ENCODE results near the gene LY6G6D.

LY6G6D gene

GRCh38 chr6:31692886-31693285, 22.3 kb upstream of the LY6G6D start:
- TF ChIP-seq, protein P1, sequence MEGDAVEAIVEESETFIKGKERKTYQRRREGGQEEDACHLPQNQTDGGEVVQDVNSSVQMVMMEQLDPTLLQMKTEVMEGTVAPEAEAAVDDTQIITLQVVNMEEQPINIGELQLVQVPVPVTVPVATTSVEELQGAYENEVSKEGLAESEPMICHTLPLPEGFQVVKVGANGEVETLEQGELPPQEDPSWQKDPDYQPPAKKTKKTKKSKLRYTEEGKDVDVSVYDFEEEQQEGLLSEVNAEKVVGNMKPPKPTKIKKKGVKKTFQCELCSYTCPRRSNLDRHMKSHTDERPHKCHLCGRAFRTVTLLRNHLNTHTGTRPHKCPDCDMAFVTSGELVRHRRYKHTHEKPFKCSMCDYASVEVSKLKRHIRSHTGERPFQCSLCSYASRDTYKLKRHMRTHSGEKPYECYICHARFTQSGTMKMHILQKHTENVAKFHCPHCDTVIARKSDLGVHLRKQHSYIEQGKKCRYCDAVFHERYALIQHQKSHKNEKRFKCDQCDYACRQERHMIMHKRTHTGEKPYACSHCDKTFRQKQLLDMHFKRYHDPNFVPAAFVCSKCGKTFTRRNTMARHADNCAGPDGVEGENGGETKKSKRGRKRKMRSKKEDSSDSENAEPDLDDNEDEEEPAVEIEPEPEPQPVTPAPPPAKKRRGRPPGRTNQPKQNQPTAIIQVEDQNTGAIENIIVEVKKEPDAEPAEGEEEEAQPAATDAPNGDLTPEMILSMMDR (IDR thresholded peaks at IDR 0.05; ENCODE audit: insufficient read depth, low read depth, low read length, missing control alignments), result no peak
- no peak overlapping the region for H3K4me3 ChIP-seq (ENCODE audit: low read depth, low read length)
- no peak for DNase-seq (ENCODE audit: low read depth)

- TF ChIP-seq, protein P1 (IDR thresholded peaks at IDR 0.05; ENCODE audit: insufficient read depth, low read depth, low read length, missing control alignments), result no peak
- no peak overlapping the region for H3K4me3 ChIP-seq (ENCODE audit: low read depth, low read length)
- DNase-seq (ENCODE audit: low read depth), result no peak
Observed at GRCh38 chr6:31693535-31693934, 21.6 kb upstream of the LY6G6D start.

DNA sequence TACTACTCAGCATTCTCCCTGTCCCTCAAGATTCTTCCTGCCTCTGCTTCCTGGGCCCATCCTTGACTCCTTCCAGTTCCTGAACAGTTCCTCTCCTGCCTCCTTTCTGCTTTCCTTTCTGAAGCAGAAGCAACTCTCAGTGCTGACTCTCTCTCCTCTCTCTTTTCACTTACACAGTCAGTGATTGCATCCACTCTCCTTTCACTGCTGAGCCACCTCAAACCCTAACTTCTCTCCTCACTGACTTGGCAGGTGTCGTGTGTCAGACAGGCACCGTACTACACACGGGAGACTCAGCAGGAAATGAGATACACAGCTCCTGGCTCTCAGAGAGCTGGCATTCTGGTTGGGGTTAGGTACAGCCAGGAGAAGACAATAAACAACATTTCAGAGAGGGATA, 17.6 kb upstream of the LY6G6D start:
- no peak for DNase-seq (ENCODE audit: low read depth)
- H3K4me3 ChIP-seq (ENCODE audit: low read depth, low read length), result no peak overlapping the region
- TF ChIP-seq, protein P1 (IDR thresholded peaks at IDR 0.05; ENCODE audit: insufficient read depth, low read depth, low read length, missing control alignments), result no peak

DNA sequence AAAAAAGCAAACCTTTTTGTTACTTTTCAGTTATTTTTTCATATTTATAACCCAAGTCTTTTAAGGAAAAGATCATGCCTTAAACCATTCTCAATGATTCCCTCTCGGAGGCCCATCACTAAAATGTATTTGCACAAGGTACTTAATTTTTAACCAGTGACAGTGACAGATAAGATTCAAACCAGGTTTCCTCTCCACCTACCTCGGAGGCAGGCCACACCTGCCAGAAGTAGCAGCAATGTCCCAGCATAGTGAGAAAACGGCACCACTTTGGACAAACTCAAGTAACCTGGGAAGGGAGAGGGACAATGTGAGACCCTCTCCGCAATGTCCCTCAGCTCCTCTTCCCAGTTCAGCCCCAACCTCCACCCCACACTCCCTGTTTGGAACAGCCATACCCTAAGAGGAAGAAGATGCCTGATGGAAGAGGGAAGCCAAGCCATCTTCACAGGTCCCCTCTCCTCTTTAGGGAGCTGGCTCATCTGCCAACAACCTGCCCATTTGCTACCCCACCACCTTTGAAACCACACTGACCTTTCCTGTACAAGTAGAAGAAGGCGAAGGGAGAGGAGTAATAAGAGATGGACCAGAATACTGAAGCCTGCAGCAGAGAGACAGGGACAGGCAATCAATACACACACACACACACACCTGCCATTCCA, 14.3 kb upstream of the LY6G6D start:
- TF ChIP-seq, protein P1 (IDR thresholded peaks at IDR 0.05; ENCODE audit: insufficient read depth, low read depth, low read length, missing control alignments), result no peak
- no peak overlapping the region for H3K4me3 ChIP-seq (ENCODE audit: low read depth, low read length)
- DNase-seq (ENCODE audit: low read depth), result no peak

GRCh38 chr6:31701666-31702404, 13.3 kb upstream of the LY6G6D start:
- TF ChIP-seq, protein P1 (IDR thresholded peaks at IDR 0.05; ENCODE audit: insufficient read depth, low read depth, low read length, missing control alignments), result no peak
- no peak for DNase-seq (ENCODE audit: low read depth)
- H3K4me3 ChIP-seq (ENCODE audit: low read depth, low read length), result peak overlapping the region; percentile 85

DNA sequence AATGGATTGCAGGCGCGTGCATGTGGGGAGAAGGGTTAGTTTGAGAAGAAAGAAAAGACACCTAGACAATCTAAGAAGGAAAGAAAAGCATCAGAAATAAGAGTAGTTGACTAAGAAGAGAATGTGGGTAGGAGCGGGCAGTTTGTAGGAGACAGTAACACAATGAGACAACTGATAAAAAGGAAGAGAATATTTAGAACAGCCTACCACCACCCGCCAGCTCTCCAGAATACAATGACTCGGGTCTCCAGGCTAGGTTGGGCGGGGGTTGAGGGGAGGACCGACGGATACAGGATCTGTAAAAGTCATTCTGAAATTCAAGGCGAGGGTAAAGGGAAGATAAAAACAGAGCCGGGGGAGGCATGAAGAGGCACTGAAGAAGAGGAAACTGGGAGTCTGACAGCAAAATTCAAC, 12.7 kb upstream of the LY6G6D start:
- H3K4me3 ChIP-seq (ENCODE audit: low read depth, low read length), result peak overlapping the region; percentile 85
- TF ChIP-seq, protein P1 (IDR thresholded peaks at IDR 0.05; ENCODE audit: insufficient read depth, low read depth, low read length, missing control alignments), result no peak
- no peak for DNase-seq (ENCODE audit: low read depth)
